Activated naive CD8-positive, alpha-beta T cell (primary cell): ENCODE results near the gene TMEM126B.
A peak's percentile ranks its signal among the peaks of the same experiment; 100 is the strongest.
"Not testable (repeated sequence)": the region's sequence is repeated elsewhere in the genome, so short reads cannot be mapped to it uniquely, and the experiment has no call there.

Experiments
- H3K27ac Mint-ChIP-seq: one replicate; pipeline ENCODE4 v1.8.0; 2021; ENCODE audit warnings: mixed read lengths
- H3K27me3 Mint-ChIP-seq: one replicate; pipeline ENCODE4 v1.8.0; 2021; ENCODE audit warnings: mixed read lengths
- H3K36me3 Mint-ChIP-seq: one replicate; pipeline ENCODE4 v1.8.0; 2021; ENCODE audit warnings: mixed read lengths
- H3K4me1 Mint-ChIP-seq: one replicate; pipeline ENCODE4 v1.8.0; 2021; ENCODE audit warnings: low read depth, mixed read lengths
- H3K4me3 Mint-ChIP-seq: one replicate; pipeline ENCODE4 v1.8.0; 2021; ENCODE audit warnings: mild to moderate bottlenecking, mixed read lengths
- H3K9me3 Mint-ChIP-seq: one replicate; pipeline ENCODE4 v1.8.0; 2021; ENCODE audit warnings: low read depth, mixed read lengths

The TMEM126B gene

GRCh38 chr11:85626496-85626895 is 1.9 kb upstream of the TMEM126B start:
- Mint-ChIP-seq H3K9me3 (no peaks in the 10 kb centered on the region), H3K4me3 (peak overlapping the region; percentile 100), H3K36me3 (peaks cover 1% of the 10 kb centered on the region), H3K4me1 (peaks cover 45% of the 10 kb centered on the region), H3K27me3 (no peaks in the 10 kb centered on the region), H3K27ac (peak overlapping the region; percentile 99)

GRCh38 chr11:85627332-85627997 is 928 bp upstream of the TMEM126B start, which contains the start of gene DLG2:
DLG2 (minus strand) TSS chr11:85627344.
- no peaks in the 10 kb centered on the region for H3K9me3 Mint-ChIP-seq
- H3K27me3 Mint-ChIP-seq: no peaks in the 10 kb centered on the region
- H3K27ac Mint-ChIP-seq: peak within 1 kb of the TSS; percentile 99
- peak within 1 kb of the TSS; percentile 100 for H3K4me3 Mint-ChIP-seq
- no peaks in the 10 kb centered on the region for H3K36me3 Mint-ChIP-seq
- peaks cover 45% of the 10 kb centered on the region for H3K4me1 Mint-ChIP-seq

DNA sequence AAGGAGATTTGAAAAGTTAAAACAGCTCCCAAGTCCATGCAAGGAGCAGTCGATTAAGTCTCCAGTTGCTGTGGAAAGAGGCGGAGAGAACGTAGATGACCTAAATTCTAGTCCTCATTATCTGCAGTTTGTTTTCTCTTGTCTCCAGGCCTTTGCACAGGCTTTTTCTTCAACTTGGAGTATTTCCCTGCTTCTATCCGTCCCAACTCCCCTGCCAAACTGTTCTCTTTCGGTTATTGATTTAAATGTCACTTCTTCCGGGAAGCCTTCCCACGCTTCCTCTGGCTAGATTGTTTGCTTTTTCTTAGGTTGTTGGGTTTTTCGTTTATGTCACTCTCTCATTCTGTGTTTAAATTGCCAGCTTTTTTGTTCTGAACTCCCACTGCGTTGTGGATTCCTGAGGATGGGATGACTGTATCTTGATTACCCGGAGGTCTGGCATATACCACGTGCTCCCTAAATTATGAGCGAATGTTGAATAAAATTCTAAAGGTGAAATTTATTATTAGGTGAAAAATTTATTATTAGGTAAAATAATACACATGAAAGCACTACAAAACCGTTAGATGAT is 463 bp downstream of the TMEM126B start:
- H3K36me3 Mint-ChIP-seq: no peaks in the 10 kb centered on the region
- H3K27ac Mint-ChIP-seq: peak overlapping the region; percentile 99
- no peaks in the 10 kb centered on the region for H3K27me3 Mint-ChIP-seq
- peak overlapping the region; percentile 100 for H3K4me3 Mint-ChIP-seq
- no peaks in the 10 kb centered on the region for H3K9me3 Mint-ChIP-seq
- H3K4me1 Mint-ChIP-seq: peaks cover 45% of the 10 kb centered on the region

DNA sequence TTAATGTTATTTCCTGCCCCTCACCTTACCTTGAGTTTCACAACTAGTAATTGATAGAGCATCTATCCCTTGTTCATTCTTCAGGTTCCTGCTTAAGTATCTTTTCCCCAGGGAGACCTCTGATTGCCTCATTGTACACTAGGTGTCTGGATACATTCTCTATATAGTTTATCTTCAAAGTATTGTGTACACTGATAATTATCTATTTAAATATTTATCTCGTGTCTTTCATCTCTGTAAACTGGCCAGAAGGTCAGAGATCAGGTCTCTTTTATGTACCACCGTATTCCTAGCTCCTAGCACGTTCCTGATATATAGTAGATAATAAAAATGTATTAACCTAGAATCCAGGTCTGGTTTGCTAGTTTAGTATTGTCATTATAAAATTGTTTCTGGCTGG is 6.4 kb downstream of the TMEM126B start:
- Mint-ChIP-seq H3K27me3 (no peaks in the 10 kb centered on the region), H3K36me3 (peaks cover 6% of the 10 kb centered on the region), H3K4me1 (peaks cover 10% of the 10 kb centered on the region)

GRCh38 chr11:85643191-85643614 is 14.8 kb downstream of the TMEM126B start:
- peaks cover 6% of the 10 kb centered on the region for H3K36me3 Mint-ChIP-seq
- H3K27ac Mint-ChIP-seq: no peak overlapping the region
- H3K27me3 Mint-ChIP-seq: peaks cover 11% of the 10 kb centered on the region
- H3K9me3 Mint-ChIP-seq: no peaks in the 10 kb centered on the region
- H3K4me1 Mint-ChIP-seq: peaks cover 6% of the 10 kb centered on the region
- no peak overlapping the region for H3K4me3 Mint-ChIP-seq

More for the DNA sequence above, 6.4 kb downstream of the TMEM126B start:
- H3K4me3 Mint-ChIP-seq: no peak overlapping the region
- no peak overlapping the region for H3K27ac Mint-ChIP-seq
- no peaks in the 10 kb centered on the region for H3K9me3 Mint-ChIP-seq

DNA sequence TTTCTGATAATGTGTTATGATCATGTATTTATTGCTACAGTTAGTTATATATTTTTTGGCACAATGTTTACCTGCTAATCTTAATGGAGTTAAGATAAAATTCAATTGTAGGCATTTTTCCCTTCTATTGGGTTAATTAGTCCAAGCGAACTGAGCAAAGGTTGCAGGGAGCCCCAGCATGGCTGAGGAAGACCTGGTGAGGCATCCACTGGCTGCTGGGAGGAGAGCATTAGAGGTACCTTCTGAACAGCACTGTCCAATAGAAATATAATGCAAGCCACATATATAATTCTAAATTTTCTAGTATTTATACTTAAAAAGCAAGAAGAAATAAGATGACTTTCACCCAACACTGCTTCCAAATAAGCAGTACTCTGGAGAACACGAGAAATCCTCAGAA is 18.7 kb downstream of the TMEM126B start:
- Mint-ChIP-seq H3K4me1 (peaks cover 25% of the 10 kb centered on the region), H3K9me3 (no peaks in the 10 kb centered on the region), H3K4me3 (peak overlapping the region; percentile 96), H3K27me3 (peaks cover 11% of the 10 kb centered on the region), H3K36me3 (no peaks in the 10 kb centered on the region), H3K27ac (peak overlapping the region; percentile 96)

DNA sequence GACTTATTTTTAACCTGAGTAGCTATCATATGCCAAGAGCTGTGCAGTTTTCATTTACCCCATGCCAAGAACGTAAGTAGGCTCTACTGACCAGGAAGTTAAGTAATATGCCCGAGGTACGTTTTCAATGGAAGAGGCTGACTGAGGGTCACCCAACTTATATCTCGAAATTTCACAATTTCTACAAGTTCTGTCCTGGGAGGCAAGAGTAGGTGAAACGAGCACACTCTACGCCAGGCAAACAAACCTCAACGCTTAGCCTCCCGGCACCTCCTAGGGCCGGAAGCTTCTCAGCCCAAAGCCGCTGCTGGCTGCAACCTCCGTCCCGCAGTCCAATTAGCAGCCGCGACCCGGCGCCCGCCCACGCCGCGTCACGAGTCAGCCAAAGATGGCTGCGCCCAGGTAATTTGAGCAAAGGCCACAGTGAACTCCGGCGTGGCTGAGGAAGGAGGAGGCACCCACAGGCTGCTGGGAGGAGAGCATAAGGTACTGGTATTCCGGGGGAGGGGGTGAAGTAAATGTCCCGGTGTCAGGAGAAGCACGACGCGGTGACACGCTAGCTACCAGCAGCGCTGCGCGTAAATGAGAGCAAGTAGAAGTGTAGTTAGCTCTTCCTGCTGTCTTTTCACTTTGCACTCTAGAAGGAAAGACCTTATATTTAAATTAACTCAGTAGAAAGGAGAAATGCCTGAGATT is 19.4 kb downstream of the TMEM126B start, which contains the start of gene TMEM126A:
TSS of gene TMEM126A (plus strand) at position 364 of the 696 bp plus-strand sequence. CDS start 2,289 bp downstream, outside the sequence.
- H3K4me1 Mint-ChIP-seq: peaks cover 29% of the 10 kb centered on the region
- H3K4me3 Mint-ChIP-seq: peak within 1 kb of the TSS; percentile 96
- peaks cover 11% of the 10 kb centered on the region for H3K27me3 Mint-ChIP-seq
- peak within 1 kb of the TSS; percentile 96 for H3K27ac Mint-ChIP-seq
- H3K36me3 Mint-ChIP-seq: peaks cover 2% of the 10 kb centered on the region
- no peaks in the 10 kb centered on the region for H3K9me3 Mint-ChIP-seq

DNA sequence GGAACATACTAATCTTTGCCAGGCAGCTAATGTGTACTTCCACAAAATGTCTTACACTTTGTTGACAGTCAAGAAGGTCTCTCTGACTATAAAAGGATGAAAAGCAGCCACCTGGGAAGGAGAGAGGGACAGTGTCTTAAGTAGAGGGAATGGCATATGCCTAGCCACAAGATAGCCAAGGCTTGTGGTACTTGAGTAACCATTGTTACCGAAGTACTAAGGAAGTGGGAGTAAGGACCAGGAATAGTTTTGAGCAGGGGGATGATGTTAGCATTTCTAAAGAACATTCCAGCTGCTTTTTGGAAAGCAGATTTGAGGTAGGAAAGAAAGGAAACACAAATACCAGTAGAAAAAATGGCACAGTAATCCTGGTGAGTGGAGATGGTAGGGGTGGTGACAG is 22.7 kb downstream of the TMEM126B start:
- peak overlapping the region; percentile 25 for H3K27ac Mint-ChIP-seq
- H3K9me3 Mint-ChIP-seq: no peaks in the 10 kb centered on the region
- H3K4me1 Mint-ChIP-seq: peaks cover 39% of the 10 kb centered on the region
- H3K4me3 Mint-ChIP-seq: no peak overlapping the region
- peaks cover 2% of the 10 kb centered on the region for H3K36me3 Mint-ChIP-seq
- no peaks in the 10 kb centered on the region for H3K27me3 Mint-ChIP-seq

DNA sequence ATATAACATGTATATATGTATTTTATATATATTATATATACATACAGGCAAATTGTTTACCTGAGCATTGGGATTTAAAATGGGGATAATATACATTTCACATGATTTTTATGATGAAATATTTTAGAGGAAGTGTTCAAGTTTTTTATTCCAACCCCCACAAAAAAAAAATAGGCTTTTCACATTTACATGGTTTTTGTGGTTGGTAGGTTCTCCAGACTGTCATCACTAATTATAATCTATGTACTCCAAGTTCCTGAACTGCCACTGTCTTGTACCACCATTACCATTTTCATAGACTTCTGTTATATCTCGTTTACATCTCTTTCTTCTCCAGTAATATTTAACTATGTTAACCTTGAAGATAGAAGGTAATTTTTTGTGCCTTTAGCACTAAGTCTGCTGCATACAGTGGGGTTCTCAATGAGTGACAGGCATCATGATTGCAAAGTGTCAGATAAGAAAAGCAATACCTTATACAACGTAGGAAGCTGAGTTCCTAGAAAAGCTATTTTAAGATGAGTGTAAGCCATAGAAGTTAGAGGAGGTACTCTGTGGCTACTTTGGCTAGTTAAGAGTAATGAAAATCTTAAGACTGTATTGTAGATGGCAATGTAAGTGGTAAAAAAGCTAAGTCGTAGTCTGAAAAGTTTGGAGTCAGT is 24.5 kb downstream of the TMEM126B start:
- H3K9me3 Mint-ChIP-seq: no peaks in the 10 kb centered on the region
- H3K4me1 Mint-ChIP-seq: peaks cover 42% of the 10 kb centered on the region
- no peak overlapping the region for H3K4me3 Mint-ChIP-seq
- H3K27ac Mint-ChIP-seq: peak overlapping the region; percentile 18
- H3K36me3 Mint-ChIP-seq: peaks cover 2% of the 10 kb centered on the region
- no peaks in the 10 kb centered on the region for H3K27me3 Mint-ChIP-seq

GRCh38 chr11:85654343-85654742 is 25.9 kb downstream of the TMEM126B start:
- H3K4me3 Mint-ChIP-seq, H3K36me3 Mint-ChIP-seq, H3K9me3 Mint-ChIP-seq, H3K27me3 Mint-ChIP-seq, H3K27ac Mint-ChIP-seq: not testable (repeated sequence)
- peaks cover 47% of the 10 kb centered on the region for H3K4me1 Mint-ChIP-seq

DNA sequence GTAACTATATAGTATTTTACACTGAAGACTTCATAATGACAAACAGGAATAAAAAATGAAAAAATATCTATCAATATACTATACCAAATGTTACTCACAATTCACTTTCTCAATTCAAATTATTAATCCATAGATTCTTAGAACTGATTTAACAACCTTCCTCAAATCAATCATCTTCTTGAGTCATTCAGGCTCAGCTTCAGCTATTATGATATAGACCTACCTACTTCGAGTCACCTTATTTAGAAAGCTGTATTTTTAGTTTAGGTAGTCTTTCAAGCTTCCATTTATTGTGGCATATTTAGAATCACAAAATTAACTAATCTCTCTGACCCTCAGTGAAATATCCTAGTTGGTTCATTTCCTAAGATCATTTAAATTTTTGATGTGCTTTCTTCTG is 28.4 kb downstream of the TMEM126B start:
- H3K27ac Mint-ChIP-seq: peak overlapping the region; percentile 51
- peaks cover 57% of the 10 kb centered on the region for H3K4me1 Mint-ChIP-seq
- no peaks in the 10 kb centered on the region for H3K27me3 Mint-ChIP-seq
- peaks cover 7% of the 10 kb centered on the region for H3K36me3 Mint-ChIP-seq
- H3K4me3 Mint-ChIP-seq: no peak overlapping the region
- H3K9me3 Mint-ChIP-seq: no peaks in the 10 kb centered on the region

- H3K4me1 Mint-ChIP-seq: peaks cover 57% of the 10 kb centered on the region
- peak overlapping the region; percentile 30 for H3K27ac Mint-ChIP-seq
- H3K36me3 Mint-ChIP-seq: peaks cover 10% of the 10 kb centered on the region
- no peaks in the 10 kb centered on the region for H3K27me3 Mint-ChIP-seq
- H3K9me3 Mint-ChIP-seq: no peaks in the 10 kb centered on the region
- H3K4me3 Mint-ChIP-seq: no peak overlapping the region
Measured at GRCh38 chr11:85658180-85658579, 29.8 kb downstream of the TMEM126B start.

DNA sequence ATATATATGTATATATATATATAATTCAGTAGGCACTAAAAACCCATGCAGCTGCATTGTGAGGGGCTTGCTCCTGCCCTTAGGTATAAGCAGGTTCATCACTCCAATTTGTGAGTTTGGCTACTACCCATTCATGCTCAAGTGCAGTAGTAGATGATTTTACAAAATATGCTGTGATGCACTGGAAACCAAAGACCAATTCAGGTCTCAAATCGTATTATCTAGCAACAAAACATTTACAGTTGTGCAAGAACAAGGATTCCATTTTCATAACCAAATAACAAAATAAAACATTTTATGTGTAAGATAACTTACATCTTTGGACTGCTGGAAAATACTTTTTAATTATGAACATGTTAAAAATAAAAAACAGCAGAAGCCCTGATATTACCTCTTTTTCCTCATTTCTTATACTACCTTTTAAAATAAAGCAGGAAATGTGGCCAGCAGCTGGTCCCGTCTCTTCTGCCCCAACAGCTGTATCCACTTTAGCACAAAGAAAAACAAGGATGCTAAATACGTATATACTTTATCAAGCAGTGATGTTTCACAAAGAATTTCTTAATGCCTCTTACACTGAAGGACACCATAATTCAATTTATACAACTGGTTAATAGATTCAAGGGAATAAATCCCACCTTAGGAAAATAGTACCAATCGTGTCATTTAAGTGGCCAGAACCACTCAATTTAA is 33.7 kb downstream of the TMEM126B start:
- Mint-ChIP-seq H3K4me3 (peak overlapping the region; percentile 99), H3K27ac (peak overlapping the region; percentile 46), H3K9me3 (no peaks in the 10 kb centered on the region), H3K4me1 (peaks cover 52% of the 10 kb centered on the region), H3K36me3 (peaks cover 15% of the 10 kb centered on the region), H3K27me3 (no peaks in the 10 kb centered on the region)

DNA sequence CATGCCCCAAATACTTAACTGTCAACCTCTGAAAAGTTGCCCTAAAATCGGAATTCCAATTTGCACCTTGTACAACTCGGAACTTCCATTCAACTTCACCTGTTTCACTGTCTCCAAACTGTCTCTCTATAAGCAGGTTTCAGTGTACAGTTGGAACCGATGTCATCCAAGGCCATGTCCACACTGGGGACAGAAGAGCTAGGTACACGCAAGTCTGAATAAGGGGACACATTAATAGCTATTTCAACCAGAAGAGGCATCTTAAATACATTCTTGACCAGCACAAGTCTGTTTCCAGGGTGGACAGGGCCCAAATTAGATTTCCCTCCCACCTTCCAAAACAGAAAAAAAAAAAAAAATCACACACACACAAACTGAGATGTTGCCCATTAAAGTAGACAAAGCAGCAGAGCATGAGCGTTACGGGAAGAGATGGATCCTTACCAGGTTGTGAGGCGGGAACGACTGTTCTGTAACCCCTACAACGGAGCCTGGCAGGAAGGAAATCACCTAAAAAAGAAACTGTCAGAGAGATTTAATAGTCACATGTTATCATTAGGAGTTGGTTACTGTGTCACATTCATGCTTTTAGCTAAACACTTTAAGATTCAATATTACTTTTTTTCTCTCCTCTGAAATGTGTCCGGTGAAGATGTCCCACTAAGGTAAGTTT is 34.8 kb downstream of the TMEM126B start:
- Mint-ChIP-seq H3K36me3 (peaks cover 15% of the 10 kb centered on the region), H3K9me3 (no peaks in the 10 kb centered on the region), H3K4me1 (peaks cover 48% of the 10 kb centered on the region), H3K27ac (peak overlapping the region; percentile 95), H3K4me3 (peak overlapping the region; percentile 99), H3K27me3 (no peaks in the 10 kb centered on the region)
